Renal cortex interstitium (tissue), 15 donors: ENCODE measurements around the gene ZNF837. TPM values are rescaled to one million over a fixed set of nuclear protein-coding genes. Genes with fewer than 3 reads are reported as not detected.
A peak's percentile ranks its signal among the peaks of the same experiment; 100 is the strongest.
"Not testable (repeated sequence)": the region's sequence is repeated elsewhere in the genome, so short reads cannot be mapped to it uniquely, and the experiment has no call there.

Experiments
- DNase-seq, 11 donors: peaks; one replicate each; pipeline ENCODE4 v3.0.0-alpha.2; 2013; ENCODE audit warnings: low read depth in 9 of 11, low spot score in 4 of 11; ENCODE audit errors: extremely low read depth in 1 of 11
- long read RNA-seq, 16 experiments: transcript quantifications; one replicate each; lab custom pipeline, GENCODE V29; 2026
- polyA plus RNA-seq, 3 donors: library from polyadenylated mRNA; unstranded; fragments of 120-200 nt; gene quantifications; one replicate each; pipeline ENCODE4 v1.2.1, GENCODE V29; 2013; ENCODE audit not compliant: insufficient read length in 3 of 3

Gene ZNF837
- polyA plus RNA-seq: 1 to 10 TPM; 3.3 to 6.0 (median 4.5) TPM
- long read RNA-seq, donor 1, partial matches to known transcripts: 0 of 5 reads
- long read RNA-seq, donor 1, other reads (novel, unspliced or antisense): 0 of 5 reads
- long read RNA-seq, donor 2, partial matches to known transcripts: 1,638 of 1,669 reads
- long read RNA-seq, donor 2, other reads (novel, unspliced or antisense): 30 of 1,669 reads
- long read RNA-seq, donor 3, partial matches to known transcripts: 17 of 20 reads
- long read RNA-seq, donor 3, other reads (novel, unspliced or antisense): 0 of 20 reads
- long read RNA-seq, donor 4: 0 reads
- long read RNA-seq, donor 5, partial matches to known transcripts: 0 of 1 reads
- long read RNA-seq, donor 5, other reads (novel, unspliced or antisense): 0 of 1 reads
- long read RNA-seq, donor 6, partial matches to known transcripts: 0 of 2 reads
- long read RNA-seq, donor 6, other reads (novel, unspliced or antisense): 0 of 2 reads
- long read RNA-seq, donor 7, partial matches to known transcripts: 0 of 4 reads
- long read RNA-seq, donor 7, other reads (novel, unspliced or antisense): 0 of 4 reads
- long read RNA-seq, donor 8: 0 reads
- long read RNA-seq, donor 9, partial matches to known transcripts: 0 of 1 reads
- long read RNA-seq, donor 9, other reads (novel, unspliced or antisense): 0 of 1 reads
- long read RNA-seq, donor 10, partial matches to known transcripts: 0 of 1 reads
- long read RNA-seq, donor 10, other reads (novel, unspliced or antisense): 0 of 1 reads
- long read RNA-seq, donor 11, partial matches to known transcripts: 9 of 18 reads
- long read RNA-seq, donor 11, other reads (novel, unspliced or antisense): 7 of 18 reads
- long read RNA-seq, donor 12, partial matches to known transcripts: 0 of 1 reads
- long read RNA-seq, donor 12, other reads (novel, unspliced or antisense): 0 of 1 reads
- long read RNA-seq, donor 13, transcript ZNF837-202 (3 exons, 1,969 nt): major isoform, 7 of 4,249 reads
- long read RNA-seq, donor 13, partial matches to known transcripts: 4,157 of 4,249 reads
- long read RNA-seq, donor 13, other reads (novel, unspliced or antisense): 82 of 4,249 reads
- long read RNA-seq, donor 14, partial matches to known transcripts: 17 of 20 reads
- long read RNA-seq, donor 14, other reads (novel, unspliced or antisense): 0 of 20 reads
- long read RNA-seq, donor 15, partial matches to known transcripts: 0 of 2 reads
- long read RNA-seq, donor 15, other reads (novel, unspliced or antisense): 0 of 2 reads
- long read RNA-seq, donor 16, partial matches to known transcripts: 33 of 35 reads
- long read RNA-seq, donor 16, other reads (novel, unspliced or antisense): 0 of 35 reads

- peak; percentile 98 to 100 (median 99) for DNase-seq
Measured at GRCh38 chr19:58380662-58381459, at the start of gene ZNF837. Gene ZNF837, minus strand, starts transcription at chr19:58381030. Its CDS starts 11,698 bp downstream, at chr19:58369332.

GRCh38 chr19:58429745-58430144, 48.9 kb upstream of the ZNF837 start:
- no peak for DNase-seq

- no peak for DNase-seq
Measured at GRCh38 chr19:58428617-58429016, 47.8 kb upstream of the ZNF837 start.

GRCh38 chr19:58417071-58417470, 36.2 kb upstream of the ZNF837 start:
- DNase-seq: no peak

- no peak for DNase-seq
Measured at GRCh38 chr19:58416604-58417003, 35.8 kb upstream of the ZNF837 start.

- no peak for DNase-seq
Measured at GRCh38 chr19:58409010-58409790, 28.4 kb upstream of the ZNF837 start.

- DNase-seq: peak; percentile 87 to 97 (median 94)
Measured at GRCh38 chr19:58408152-58409009, 27.6 kb upstream of the ZNF837 start, which contains the start of gene ZNF584. Gene ZNF584, plus strand, starts transcription at chr19:58408649. Its CDS starts 499 bp downstream, at chr19:58409148.

GRCh38 chr19:58407658-58408151, 26.9 kb upstream of the ZNF837 start:
- no peak for DNase-seq

GRCh38 chr19:58406818-58407657, 26.2 kb upstream of the ZNF837 start:
- DNase-seq: no peak

- not testable (repeated sequence) for DNase-seq
Measured at GRCh38 chr19:58403920-58404478, 23.2 kb upstream of the ZNF837 start.

GRCh38 chr19:58401840-58402421, 21.1 kb upstream of the ZNF837 start:
- no peak for DNase-seq

GRCh38 chr19:58400916-58401839, 20.3 kb upstream of the ZNF837 start:
- peak; percentile 98 to 100 (median 99) for DNase-seq

GRCh38 chr19:58400316-58400915, 19.6 kb upstream of the ZNF837 start:
- DNase-seq: no peak
